GM21723 (cell line): ENCODE results near the gene ANTKMT.

Source experiments
- ATAC-seq: cut with Tn5 transposase; IDR thresholded peaks from one replicate; pipeline ENCODE4 v1.9.1; 2021; ENCODE audit warnings: mild to moderate bottlenecking, moderate library complexity; ENCODE audit not compliant: unreplicated experiment

Gene ANTKMT

DNA sequence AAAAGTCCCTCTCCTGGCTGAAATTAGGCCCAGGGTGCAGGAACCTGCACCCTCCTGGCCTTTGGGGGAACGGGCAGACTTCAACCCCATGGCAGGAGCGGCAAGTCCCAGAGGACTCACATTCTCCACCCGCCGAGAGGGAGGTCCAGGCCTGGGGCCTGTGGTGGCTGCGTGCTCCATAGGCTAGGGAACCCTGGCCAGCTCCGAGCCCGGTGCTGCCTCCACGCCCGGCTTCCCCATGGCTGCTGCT lies 5.2 kb downstream of the ANTKMT start:
- no peak for ATAC-seq

DNA sequence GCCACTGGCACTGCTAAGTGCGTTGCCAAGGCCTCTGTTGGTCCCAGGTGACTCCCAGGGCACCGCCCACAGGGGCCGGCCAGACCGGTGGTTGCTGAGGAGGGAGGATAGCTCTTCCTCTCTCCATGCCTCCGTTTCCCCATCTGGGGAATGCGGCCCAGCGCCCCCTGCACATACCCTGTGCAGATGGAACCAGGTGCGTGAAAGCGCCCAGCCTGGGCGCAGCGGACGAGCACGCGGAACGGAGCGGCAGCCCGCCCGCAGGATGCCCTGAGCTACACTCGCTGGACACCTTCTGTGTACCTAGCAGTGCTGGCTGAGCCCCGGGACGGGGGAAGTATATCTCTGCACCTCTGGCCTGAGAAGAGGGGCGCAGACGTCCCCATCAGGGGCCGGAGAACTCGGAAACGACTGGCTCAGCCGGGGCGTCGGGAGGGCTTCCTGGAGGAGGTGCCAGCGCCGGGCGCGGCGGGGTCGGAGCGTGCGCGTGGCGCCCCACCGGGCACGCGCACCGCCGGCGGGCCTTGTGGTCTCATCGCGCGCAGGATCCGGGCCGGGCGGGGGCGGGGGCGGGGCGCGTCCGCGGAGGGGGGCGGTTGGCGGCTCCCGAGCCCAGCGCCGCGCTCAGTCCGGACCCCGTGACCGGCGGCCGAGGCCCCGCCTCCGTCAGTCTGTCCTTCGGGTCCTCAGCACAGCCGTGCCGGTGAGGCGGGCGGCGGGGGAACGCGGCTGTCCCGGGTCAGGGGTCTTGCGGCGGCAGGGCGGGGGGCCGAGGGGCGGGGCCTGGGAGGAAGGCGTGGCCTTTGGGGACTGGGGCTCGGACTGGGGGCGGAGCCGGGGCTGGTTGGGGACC lies 5.7 kb downstream of the ANTKMT start, which contains the start of the genes CCDC78 and HAGHL:
TSS of gene CCDC78 (minus strand) at position 6 of the 853 bp plus-strand sequence. CDS start 76 bp downstream, outside the sequence.
TSS of gene HAGHL (plus strand) at position 669 of the 853 bp plus-strand sequence. CDS start 404 bp downstream, outside the sequence.
- no peak for ATAC-seq

DNA sequence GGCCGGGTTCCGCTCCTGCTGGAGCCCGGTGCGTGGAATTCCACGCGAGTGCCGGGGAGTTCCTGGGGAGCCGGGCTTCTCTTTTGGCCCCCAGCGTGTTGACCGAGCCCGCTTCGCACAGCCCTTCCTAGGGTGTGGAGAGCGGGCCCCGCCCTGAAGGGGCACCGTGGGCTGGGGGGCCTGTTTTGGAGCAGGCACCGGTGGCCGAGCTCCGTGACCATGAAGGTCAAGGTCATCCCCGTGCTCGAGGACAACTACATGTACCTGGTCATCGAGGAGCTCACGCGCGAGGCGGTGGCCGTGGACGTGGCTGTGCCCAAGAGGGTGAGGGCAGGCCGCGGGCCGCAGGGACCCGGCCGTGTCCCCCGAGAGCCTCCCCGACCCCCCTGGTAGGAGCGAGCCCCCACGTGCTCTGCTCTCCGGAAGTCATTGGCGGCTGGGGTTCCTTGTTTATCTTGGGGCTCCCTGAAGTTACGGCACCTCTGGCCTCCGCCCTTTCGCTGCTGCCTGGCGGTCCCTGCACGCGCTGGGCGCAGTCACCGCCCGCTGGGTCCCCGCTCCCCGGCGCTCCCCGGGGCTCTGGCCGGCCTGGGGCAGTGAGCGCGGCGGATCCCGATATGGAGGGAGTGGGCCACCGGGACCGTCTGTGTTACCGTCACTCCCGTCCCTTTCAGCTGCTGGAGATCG lies 6.5 kb downstream of the ANTKMT start:
- ATAC-seq: no peak

DNA sequence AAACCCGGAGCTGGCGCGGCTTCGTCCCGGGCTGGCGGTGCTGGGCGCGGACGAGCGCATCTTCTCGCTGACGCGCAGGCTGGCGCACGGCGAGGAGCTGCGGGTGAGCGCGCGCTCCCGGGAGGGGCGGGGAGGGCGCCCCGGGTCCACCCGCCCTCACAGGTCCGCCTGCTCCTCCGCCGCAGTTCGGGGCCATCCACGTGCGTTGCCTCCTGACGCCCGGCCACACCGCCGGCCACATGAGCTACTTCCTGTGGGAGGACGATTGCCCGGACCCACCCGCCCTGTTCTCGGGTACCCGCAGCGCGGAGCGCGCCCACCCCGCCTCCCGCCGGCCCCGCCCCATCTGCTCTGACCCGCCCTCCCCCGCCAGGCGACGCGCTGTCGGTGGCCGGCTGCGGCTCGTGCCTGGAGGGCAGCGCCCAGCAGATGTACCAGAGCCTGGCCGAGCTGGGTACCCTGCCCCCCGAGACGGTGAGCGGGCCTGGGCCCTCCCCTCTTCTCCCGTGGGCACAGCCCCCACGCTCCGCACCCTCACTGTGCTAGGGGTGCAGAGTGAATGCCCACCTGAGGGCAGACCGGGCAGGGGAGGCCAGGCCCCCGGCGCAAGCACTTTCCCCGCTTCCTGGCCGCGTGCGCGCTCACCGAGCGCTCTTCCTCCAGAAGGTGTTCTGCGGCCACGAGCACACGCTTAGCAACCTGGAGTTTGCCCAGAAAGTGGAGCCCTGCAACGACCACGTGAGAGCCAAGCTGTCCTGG lies 7.4 kb downstream of the ANTKMT start:
- no peak for ATAC-seq

DNA sequence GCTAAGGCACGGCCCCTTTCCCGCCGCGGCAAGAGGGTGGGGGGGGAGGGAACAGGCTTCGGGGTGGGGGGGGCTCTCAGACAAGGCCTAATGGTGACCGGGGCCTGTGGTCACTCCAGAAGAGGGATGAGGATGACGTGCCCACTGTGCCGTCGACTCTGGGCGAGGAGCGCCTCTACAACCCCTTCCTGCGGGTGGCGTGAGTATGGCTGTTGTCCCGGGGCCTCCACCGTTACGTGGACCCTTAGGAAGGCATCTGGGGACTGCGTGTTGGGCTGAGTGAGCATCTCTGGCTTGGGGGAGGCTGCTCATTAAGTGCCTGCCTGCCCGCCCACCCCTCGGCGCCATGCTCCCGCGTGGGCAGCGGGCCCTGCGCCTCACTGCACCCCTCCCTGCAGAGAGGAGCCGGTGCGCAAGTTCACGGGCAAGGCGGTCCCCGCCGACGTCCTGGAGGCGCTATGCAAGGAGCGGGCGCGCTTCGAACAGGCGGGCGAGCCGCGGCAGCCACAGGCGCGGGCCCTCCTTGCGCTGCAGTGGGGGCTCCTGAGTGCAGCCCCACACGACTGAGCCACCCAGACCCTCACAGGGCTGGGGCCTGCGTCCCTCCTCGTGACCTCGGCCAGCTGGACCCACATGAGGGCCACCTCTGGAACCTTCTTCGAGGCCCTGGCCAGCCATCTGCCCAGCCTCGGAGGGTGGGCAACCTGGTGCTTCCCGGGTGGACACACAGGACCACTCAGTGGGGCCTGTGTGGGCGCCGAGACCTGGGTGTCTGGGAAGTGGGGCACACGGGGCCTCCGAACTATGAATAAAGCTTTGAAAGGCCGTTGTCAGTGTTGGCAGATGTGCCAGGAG lies 8.2 kb downstream of the ANTKMT start:
- no peak for ATAC-seq

DNA sequence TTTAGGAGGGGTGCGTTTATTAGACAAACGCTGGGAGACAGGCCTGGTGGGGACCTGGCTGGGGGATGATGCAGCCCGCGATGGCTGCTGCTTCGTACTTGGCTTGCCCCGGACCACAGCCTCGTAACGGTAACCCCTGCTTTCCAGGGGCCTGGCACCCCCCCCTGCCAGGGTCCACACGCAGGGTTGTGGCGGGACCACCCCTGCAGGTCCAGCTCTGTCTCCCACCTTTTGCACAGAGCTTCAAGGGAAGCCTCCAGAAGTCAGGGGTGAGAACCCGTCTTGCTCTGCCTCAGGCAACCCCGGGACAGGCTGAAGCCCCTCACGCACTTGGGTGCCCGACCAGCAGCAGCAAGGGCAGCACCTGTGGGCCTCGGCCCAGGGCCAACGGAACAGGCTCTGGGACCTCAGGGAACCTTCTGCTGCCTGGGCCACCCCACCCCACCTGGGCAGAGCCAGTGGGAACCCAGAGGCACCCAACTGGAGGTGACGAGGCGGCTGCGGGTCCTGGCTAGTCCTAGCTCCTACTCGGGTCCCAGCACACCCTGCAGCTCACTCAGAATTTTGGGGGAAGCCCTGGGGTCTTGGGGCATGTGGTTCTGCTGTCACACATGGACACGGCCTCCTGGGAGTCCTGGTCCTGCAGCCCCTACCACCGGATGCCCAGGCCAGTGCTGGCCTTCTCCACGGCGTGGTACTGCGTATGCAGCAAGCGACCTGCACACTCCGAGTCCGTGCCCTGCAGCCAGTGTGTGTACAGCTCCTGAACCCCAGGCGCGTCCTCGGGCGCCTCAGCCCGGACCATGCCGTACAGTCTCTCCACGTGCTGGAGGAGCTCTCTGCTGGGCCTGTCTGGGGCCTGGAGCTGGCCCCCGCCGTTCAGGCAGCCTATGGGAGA lies 9.1 kb downstream of the ANTKMT start:
- ATAC-seq: no peak

DNA sequence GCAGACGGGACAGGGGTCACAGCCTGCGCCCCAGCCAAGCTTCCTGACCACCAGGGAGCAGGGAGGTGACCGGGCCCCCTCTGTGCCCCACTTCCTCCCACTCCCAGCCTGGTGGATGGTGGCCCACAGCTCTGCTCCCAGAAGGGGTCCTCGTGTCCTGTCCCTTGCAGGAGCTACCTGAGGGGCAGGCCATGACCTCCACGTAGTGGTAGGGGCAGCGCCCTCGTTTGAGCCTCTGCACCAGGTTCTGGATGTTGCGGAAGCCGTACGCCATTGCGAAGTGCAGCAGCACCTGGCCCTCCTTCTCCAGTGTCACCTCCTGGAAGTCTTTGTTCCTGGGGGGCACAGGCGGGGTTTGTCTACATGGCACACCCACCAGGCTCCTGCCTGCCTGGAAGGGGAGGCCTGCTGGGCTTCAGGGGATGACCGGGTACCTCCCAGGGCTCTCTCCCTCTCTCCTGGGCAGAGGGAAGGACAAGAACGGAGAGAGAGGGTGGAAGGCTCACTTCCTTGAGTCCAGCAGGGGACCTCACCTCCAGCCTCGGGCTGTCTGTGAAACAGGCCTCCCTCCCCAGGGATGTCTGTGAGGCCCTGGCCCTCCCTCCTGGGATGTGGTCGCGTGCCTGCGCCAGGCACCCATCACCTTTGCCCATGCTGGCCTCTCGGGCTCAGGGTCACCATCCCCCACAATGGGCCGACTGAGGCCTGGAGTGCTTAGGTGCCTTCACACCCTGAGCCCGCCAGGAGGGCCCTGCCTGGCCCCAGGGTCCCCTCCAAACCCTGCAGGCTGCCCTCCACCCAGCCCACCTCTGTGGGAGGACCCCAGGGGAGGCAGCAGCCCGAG lies 9.9 kb downstream of the ANTKMT start:
- no peak for ATAC-seq

DNA sequence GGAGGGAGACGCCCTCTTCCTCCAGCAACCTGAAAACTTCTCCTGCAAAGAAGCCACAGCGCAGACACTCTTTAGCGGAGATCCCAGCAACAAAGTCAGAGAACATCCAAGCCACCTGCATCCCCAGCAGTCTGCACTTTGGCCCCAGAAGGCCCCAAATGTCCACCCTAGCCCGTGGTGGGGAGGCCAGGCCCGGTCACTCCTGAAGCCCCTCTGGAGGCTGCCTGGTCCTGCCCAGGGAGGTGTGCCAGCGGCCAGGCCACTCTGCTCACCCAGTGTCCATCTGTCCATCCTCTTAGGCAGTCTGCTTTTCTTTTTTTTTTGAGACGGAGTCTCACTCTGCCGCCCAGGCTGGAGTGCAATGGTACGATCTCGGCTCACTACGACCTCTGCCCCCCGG lies 11.4 kb downstream of the ANTKMT start:
- ATAC-seq: no peak

DNA sequence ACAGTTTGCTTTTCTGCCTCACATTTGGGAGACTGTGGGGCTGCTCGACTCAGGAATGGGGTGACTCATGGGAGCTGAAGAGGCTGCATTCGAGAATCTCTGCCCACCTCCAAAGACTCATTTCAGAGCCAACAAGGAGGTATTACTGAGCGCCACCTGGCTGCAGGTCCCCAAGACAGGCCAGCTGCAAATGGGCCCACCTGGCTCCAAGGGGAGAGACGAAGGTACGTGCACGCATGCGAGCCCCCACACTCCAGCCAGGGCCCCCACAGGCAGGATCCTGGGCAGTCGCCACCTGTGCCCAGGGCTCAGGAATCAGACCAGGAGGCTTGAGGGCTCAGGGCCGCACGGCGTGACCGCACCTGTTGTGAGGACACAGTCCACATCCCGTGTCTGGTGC lies 12.0 kb downstream of the ANTKMT start:
- no peak for ATAC-seq

DNA sequence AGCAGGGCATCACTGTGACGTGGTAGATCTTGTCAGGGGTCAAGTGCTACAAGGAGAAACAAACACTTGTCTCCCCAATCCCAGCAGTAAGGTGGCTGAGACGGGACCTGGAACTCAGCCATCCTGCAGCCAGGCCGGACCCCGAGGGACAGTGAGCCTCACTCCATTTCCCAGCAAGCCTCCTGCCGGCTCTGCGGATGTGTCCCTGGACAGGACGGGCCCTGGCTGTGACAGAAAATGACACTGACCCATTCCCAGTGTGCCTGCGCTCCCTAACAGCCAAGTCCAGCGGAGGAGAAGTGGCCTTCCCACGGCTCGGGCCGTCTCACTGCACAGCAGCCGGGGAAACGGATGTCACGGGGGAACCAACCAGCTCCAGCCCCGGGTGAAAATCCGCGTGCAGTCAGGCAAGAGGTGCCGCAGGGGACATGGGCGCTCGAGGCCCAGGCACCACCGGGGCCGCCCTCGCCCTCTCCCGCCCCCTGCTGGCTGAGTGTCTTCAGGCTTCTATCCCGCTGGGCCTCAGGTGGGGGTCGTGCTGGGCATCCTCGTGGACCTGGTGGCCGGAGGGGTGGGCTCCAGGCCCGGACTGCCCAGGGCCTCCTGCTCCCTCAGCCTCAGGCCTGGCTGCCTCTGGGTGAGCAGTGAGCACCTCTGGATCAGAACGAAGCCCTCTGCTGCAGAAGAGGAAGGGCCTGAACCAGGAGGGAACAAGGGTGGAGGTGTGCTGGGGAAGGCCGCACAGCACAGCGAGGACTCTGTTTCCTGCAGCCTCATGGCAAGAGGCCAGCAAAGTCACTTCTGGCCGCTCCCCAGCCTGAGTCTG lies 12.6 kb downstream of the ANTKMT start:
- no peak for ATAC-seq

DNA sequence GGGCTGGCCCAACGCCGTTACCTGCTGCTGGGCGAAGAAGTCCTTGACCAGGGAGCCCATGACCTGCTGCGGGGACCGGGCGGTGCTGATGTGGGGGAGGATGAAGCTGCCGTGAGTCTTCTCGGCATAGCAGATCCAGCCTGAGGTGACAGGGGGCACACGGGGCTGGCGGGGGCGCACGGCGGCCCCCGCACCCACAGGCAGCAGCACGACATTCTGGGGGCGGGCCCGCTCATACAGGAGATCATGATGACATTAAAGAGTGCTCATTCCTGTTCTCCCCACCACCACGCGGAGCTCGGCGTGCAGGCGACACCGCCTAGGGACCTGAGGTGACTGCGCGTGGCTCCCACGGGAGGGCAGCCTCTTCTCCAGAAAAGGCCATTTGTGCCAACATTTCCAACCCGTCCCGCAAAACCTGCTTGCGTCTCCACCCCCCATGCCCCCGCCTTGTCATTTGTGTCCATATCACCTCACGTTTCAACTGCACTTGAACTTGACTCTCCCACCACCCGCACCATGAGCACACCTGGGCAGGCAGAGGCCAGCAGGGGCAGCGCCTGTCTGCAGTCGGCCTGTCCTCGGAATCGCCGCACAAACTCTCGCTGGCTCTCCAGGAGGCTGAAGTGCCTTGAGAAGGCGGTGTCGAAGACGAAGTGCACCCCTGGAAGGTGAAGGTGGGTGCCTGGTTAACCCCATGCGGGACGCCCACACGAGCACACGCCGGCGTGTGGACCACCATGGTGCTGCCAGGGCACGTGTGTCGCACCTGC lies 13.4 kb downstream of the ANTKMT start:
- no peak for ATAC-seq

DNA sequence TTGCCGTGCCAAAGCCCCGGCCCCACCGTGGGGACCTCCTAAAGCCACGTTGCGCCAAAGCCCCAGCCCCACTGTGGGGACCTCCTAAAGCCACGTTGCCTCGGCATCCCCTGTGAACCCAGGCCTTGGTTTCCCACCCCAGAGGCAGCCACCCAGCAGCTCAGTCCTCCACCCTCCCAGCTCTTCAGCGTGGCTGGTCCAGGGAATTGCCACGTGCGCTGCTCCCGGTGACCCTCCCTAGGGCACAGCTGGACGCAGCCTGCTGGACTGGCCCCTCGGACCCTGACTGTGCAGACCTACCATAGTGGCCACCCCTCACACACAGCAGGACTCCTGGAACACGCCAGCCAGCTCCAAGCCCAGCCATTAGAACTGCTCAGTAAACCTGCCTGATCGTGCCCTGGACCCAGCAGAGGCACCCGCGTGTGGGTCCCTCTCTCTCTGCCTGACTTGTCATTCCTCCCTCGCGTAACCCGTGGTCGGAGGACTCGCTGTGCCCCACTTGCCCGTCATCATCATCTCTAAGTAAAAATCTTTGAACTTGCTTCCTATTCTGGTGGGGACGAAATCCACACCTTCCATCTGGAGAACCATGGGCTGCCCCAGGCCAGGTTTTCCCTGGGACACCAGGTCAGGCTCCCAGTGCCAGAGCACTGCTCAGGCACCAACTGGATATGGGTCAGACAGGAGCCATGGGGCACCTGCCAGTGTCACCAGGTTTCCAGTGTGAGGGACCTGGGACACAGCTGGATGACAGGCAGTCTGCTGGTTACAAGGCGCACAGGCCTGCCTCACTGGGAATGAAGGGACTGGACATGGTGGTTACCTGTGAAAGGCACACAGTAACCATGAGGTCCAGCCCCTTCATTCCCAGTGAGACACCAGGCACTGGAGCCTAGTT lies 14.3 kb downstream of the ANTKMT start:
- ATAC-seq: no peak

DNA sequence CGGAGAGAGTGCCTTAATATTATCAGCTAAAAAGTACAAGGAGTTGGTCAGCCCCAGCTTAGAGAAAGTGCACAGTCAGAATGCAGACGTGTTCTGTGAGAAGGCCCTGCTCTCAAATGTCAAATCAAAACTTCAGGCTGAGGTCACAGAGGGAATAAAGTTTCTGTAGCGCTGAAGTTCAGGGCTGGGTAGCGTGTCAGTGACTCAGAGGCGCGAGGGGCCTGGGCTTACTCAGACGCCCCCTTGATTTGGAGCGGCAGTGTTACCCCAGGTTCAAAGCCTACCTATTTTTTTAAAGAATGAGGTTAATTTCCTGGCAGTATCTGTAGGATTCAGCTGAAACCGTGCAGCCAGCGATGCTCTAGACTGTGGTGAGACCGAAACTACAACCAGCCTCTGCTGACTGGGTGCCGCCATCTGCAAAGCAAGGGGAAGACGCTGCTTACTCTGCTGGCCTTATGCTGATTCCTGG lies 15.1 kb downstream of the ANTKMT start:
- no peak for ATAC-seq

DNA sequence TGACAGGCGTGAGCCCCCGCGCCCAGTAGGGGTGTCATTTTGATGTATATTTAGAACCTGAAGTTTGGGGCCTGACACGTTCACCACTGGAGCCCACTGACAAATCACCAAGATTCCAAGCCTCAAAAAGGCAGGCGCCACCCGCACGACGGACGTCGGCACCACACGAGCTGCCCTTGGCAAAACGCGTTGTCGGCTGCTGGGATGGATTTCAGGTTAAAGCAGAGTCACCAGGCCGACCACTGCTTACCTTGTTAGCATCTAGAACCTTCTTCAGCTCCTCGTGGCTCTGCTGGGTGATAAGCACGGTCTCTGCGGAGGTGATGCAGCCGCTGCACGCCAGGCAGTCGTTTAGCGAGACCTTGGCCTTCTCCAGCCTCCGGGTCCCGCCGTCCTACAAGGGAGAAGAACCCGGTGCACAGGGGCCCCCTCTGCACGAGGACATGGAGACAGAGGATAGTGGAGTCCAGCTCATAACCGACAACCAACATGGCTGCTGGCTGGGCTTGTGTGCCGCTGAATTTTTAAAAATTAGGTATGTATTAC lies 16.1 kb downstream of the ANTKMT start:
- no peak for ATAC-seq

DNA sequence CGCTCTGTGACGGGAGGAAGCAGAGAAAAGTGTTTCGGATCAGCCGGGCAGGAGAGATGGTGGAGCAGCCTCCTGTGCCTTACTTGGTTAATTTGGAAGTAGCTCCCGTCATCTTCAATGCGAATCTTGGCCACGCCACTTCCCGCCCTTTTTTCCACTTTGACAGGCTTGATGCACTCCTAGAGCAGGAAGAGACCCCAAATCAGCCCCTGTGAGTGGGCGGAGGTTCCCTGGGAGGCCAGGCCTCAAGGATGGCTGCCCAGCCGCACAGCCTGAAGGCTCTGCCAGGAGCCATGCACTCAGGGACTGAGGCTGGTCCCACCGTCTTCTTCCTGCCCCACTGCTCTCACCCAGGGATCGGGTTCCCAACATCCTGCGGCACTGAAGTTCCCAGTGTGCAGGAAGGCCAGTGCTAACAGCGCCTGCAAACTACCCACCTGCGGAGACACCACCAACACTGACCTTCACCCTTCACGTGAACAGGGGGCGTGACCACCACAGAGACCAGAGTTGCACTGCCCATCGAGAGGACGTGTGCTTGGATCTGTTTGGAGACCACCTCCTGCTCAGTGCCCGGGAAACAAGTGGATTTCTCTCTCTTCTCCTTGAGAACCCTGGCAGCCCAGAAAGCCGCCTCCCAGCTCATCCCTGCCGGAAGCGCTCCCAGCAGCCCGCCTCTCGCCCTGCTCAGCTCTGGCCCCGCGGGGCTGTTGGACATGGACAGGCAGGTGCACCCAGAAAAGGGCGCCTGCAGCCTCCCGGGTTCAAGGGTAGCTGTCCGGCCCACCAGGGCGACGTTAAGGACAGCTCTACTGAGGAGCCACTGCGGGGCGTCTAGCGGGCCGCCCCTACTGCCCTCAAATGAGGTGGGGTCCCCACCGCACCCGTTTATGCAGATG lies 18.9 kb downstream of the ANTKMT start:
- no peak for ATAC-seq
